Fibroblast of skin of abdomen (primary cell): Measurements from ENCODE around the gene USH1G.

ENCODE experiments used
- DNase-seq: peaks from one replicate; pipeline ENCODE4 v3.0.0-alpha.2; 2013

USH1G gene

GRCh38 chr17:74903034-74903433, 20.0 kb downstream of the USH1G start:
- no peak for DNase-seq

GRCh38 chr17:74901353-74902135, 21.5 kb downstream of the USH1G start:
- DNase-seq = no peak

- DNase-seq = no peak
Observed at GRCh38 chr17:74900208-74900607, 22.8 kb downstream of the USH1G start.

GRCh38 chr17:74898376-74898946, 24.6 kb downstream of the USH1G start:
- DNase-seq = no peak

- DNase-seq = no peak
Observed at GRCh38 chr17:74893936-74894671, 29.0 kb downstream of the USH1G start.

GRCh38 chr17:74892974-74893911, 29.8 kb downstream of the USH1G start, which contains the start of gene FADS6:
TSS of gene FADS6 (minus strand) at chr17:74893633. CDS start at chr17:74893595, 38 bp downstream.
- DNase-seq = no peak

- DNase-seq = no peak
Observed at GRCh38 chr17:74892013-74892841, 30.8 kb downstream of the USH1G start.

GRCh38 chr17:74890554-74890953, 32.5 kb downstream of the USH1G start:
- no peak for DNase-seq

- no peak for DNase-seq
Observed at GRCh38 chr17:74888469-74888868, 34.6 kb downstream of the USH1G start.

GRCh38 chr17:74883241-74883745, 39.8 kb downstream of the USH1G start:
- peak; percentile 16 for DNase-seq

GRCh38 chr17:74882517-74883240, 40.4 kb downstream of the USH1G start:
- no peak for DNase-seq

- DNase-seq = no peak
Observed at GRCh38 chr17:74881073-74881472, 42.0 kb downstream of the USH1G start.

- DNase-seq = no peak
Observed at GRCh38 chr17:74879308-74879707, 43.7 kb downstream of the USH1G start.

GRCh38 chr17:74878658-74879057, 44.4 kb downstream of the USH1G start:
- no peak for DNase-seq

GRCh38 chr17:74877592-74878548, 45.2 kb downstream of the USH1G start:
- no peak for DNase-seq

GRCh38 chr17:74875977-74876593, 47.0 kb downstream of the USH1G start:
- DNase-seq = no peak

- no peak for DNase-seq
Observed at GRCh38 chr17:74875155-74875976, 47.7 kb downstream of the USH1G start.

GRCh38 chr17:74874615-74875037, 48.4 kb downstream of the USH1G start:
- DNase-seq = no peak
